ENCODE data around the gene HAUS3. TPM values are rescaled to one million over a fixed set of nuclear protein-coding genes. Genes with fewer than 3 reads are reported as not detected.

The HAUS3 gene
- total RNA-seq, 1 experiment from 2014 or later = 18.0 TPM

GRCh38 chr4:2217726-2218125 is 24.2 kb downstream of the HAUS3 start:
- H4K8ac ChIP-seq (replicated peaks; ENCODE audit: insufficient read length, low read depth, low read length) = no peak overlapping the region
- H2AFZ ChIP-seq (ENCODE audit: low read length) = no peak overlapping the region
- WGBS (ENCODE audit: extremely low coverage, insufficient read length, low lambda C conversion rate) = no CpG with 5 or more reads among the region's 3 CpGs
- no peak overlapping the region for H2BK20ac ChIP-seq (ENCODE audit: low read depth, low read length, poor library complexity, severe bottlenecking)
- no peak overlapping the region for H4K91ac ChIP-seq (ENCODE audit: insufficient read length, low read depth, low read length)
- peaks cover 17% of the 10 kb centered on the region for H3K4me1 ChIP-seq (ENCODE audit: insufficient read depth, low read length)
- no peaks in the 10 kb centered on the region for H3K79me2 ChIP-seq (ENCODE audit: insufficient read depth, low read length)
- no peak overlapping the region for H2AK5ac ChIP-seq (ENCODE audit: insufficient read length, low read length)
- Mint-ChIP-seq H3K27me3 (ENCODE audit: low read depth) (no peaks in the 10 kb centered on the region; the same call in 1 of the 2 replicates), H3K27ac (no peak overlapping the region), H3K4me1 (peaks cover 42 to 45% of the 10 kb centered on the region in 2 experiments), H3K36me3 (ENCODE audit: insufficient read depth in 1 of 3, low read depth in 3 of 3) (peaks cover 0 to 1% (median 0%) of the 10 kb centered on the region in 3 experiments; a peak in 1 of 7 replicates), H3K4me3 (no peak overlapping the region), H3K9me3 (no peaks in the 10 kb centered on the region)
- no peaks in the 10 kb centered on the region for H3K23me2 ChIP-seq (ENCODE audit: insufficient read length, low read depth, low read length, poor library complexity, severe bottlenecking)
- H3K23ac ChIP-seq (ENCODE audit: insufficient read length, low read depth, low read length) = no peak overlapping the region
- TF ChIP-seq CTCF (conservative IDR thresholded peaks at IDR 0.05) = no peak
- H4K20me1 ChIP-seq (ENCODE audit: control insufficient read depth, insufficient read depth, insufficient read length) = no peaks in the 10 kb centered on the region
- no peak overlapping the region for H2BK12ac ChIP-seq (ENCODE audit: insufficient read length, low read depth, low read length)
- H2BK120ac ChIP-seq (ENCODE audit: low read depth, low read length, poor library complexity, severe bottlenecking) = no peak overlapping the region
- H3K9me3 ChIP-seq (ENCODE audit: control insufficient read depth, low read depth, low read length) = no peaks in the 10 kb centered on the region
- H3K9ac ChIP-seq (ENCODE audit: extremely low read depth, insufficient read length, low read length) = no peak overlapping the region
- H3T11ph ChIP-seq (ENCODE audit: low read length) = no peak overlapping the region
- H3K14ac ChIP-seq (ENCODE audit: insufficient read depth, low read length) = no peak overlapping the region
- no peak overlapping the region for H3K56ac ChIP-seq (ENCODE audit: insufficient read length, low read depth, low read length)
- DNase-seq = no peak
- no peak overlapping the region for H3K4ac ChIP-seq (ENCODE audit: low read depth, low read length)
- no peaks in the 10 kb centered on the region for H3K79me1 ChIP-seq (ENCODE audit: insufficient read depth, low read depth, low read length, poor library complexity, severe bottlenecking)
- no peaks in the 10 kb centered on the region for H3K27me3 ChIP-seq (ENCODE audit: insufficient read depth, low read length)
- H4K5ac ChIP-seq (ENCODE audit: insufficient read length, low read depth, low read length) = no peak overlapping the region
- H3K27ac ChIP-seq (ENCODE audit: insufficient read length, low read depth, low read length) = no peak overlapping the region
- H2BK5ac ChIP-seq (ENCODE audit: insufficient read length, low read length) = no peak overlapping the region
- H2BK15ac ChIP-seq (ENCODE audit: low read depth, low read length) = no peak overlapping the region
- H3K4me2 ChIP-seq (ENCODE audit: insufficient read depth, insufficient read length, low read length) = no peak overlapping the region
- no peak overlapping the region for H3K18ac ChIP-seq (ENCODE audit: insufficient read length, low read depth, low read length)
